H1 (cell line): ENCODE measurements around the gene CTSS. TPM values are rescaled to one million over a fixed set of nuclear protein-coding genes. Genes with fewer than 3 reads are reported as not detected.

Source experiments
- CTCF ChIA-PET: fragments of 300-600 bp; sonication (Branson Sonifier 250); formaldehyde crosslinking; loops from one replicate; lab custom pipeline; 2021; ENCODE audit not compliant: partially characterized antibody; lab: Charles Lee
- POLR2A ChIA-PET: fragments of 300-600 bp; sonication (Branson Sonifier 250); formaldehyde crosslinking; loops from one replicate; lab custom pipeline; 2021; ENCODE audit warnings: inconsistent platforms; ENCODE audit not compliant: partially characterized antibody; lab: Charles Lee
- DNase-seq, 2 experiments: peaks; one replicate each; pipeline versions ENCODE4 v3.0.0 to v3.0.0-alpha.2; 2010 to 2022; ENCODE audit warnings: low spot score in 2 of 2, low read depth in 1 of 2, mixed read lengths in 1 of 2
- FAIRE-seq: peaks from 2 replicates; lab custom pipeline; 2011; peaks lifted over from hg19 to GRCh38; lab: Jason Lieb, UNC
- H2AFZ ChIP-seq: 2 replicates; pipeline ENCODE4 v1.8.1; 2012; ENCODE audit warnings: low read length, inconsistent platforms
- H2AK5ac ChIP-seq: 2 replicates; pipeline ENCODE4 v1.6.1; 2013; ENCODE audit warnings: low read depth, low read length
- H2BK120ac ChIP-seq: replicated peaks from 2 replicates; pipeline ENCODE3; 2013; ENCODE audit warnings: low read depth, low read length, inconsistent platforms
- H2BK12ac ChIP-seq: 2 replicates; pipeline ENCODE4 v1.6.1; 2013; ENCODE audit warnings: low read depth, low read length
- H2BK15ac ChIP-seq: 2 replicates; pipeline ENCODE4 v1.6.1; 2013; ENCODE audit warnings: low read length
- H2BK20ac ChIP-seq: 2 replicates; pipeline ENCODE4 v1.6.1; 2013; ENCODE audit warnings: low read length
- H2BK5ac ChIP-seq: 2 replicates; pipeline ENCODE4 v1.6.1; 2013; ENCODE audit warnings: low read depth, low read length
- H3K14ac ChIP-seq: 2 replicates; pipeline ENCODE4 v1.6.1; 2013; ENCODE audit warnings: inconsistent platforms; ENCODE audit not compliant: insufficient read length
- H3K18ac ChIP-seq: 2 replicates; pipeline ENCODE4 v1.6.1; 2013; ENCODE audit warnings: low read length; ENCODE audit errors: extremely low read depth
- H3K23ac ChIP-seq: 2 replicates; pipeline ENCODE4 v1.6.1; 2013; ENCODE audit warnings: inconsistent platforms; ENCODE audit not compliant: insufficient read length
- H3K23me2 ChIP-seq: 2 replicates; pipeline ENCODE4 v1.6.1; 2013; ENCODE audit warnings: low read depth, low read length
- H3K27ac ChIP-seq: 2 replicates; pipeline ENCODE4 v1.6.1; 2011; ENCODE audit warnings: low read depth, low read length, inconsistent platforms
- H3K27me3 ChIP-seq, 4 experiments: replicated peaks in 1 of 4; 1 replicate in 1 of 4; 2 replicates in 3 of 4; pipeline versions ENCODE4 v1.6.1 to v1.8.1; 2011 to 2013; ENCODE audit warnings: low read length in 3 of 4, mild to moderate bottlenecking in 3 of 4, inconsistent platforms in 2 of 4, mixed read lengths in 2 of 4, moderate library complexity in 1 of 4; ENCODE audit not compliant: control insufficient read depth in 3 of 4, insufficient read depth in 3 of 4; ENCODE audit errors: extremely low read depth in 1 of 4
- H3K36me3 ChIP-seq, 4 experiments: 2 replicates each; pipeline versions ENCODE4 v1.6.1 to v1.8.1; 2011 to 2013; ENCODE audit warnings: mild to moderate bottlenecking in 4 of 4, low read length in 3 of 4, moderate library complexity in 2 of 4, control low read depth in 1 of 4, inconsistent platforms in 1 of 4; ENCODE audit not compliant: insufficient read depth in 4 of 4, control insufficient read depth in 2 of 4
- H3K4ac ChIP-seq: replicated peaks from 2 replicates; pipeline ENCODE3; 2013; ENCODE audit warnings: low read length, low read depth, mixed read lengths, inconsistent platforms; ENCODE audit not compliant: insufficient read length
- H3K4me1 ChIP-seq, 4 experiments: replicated peaks in 1 of 4; 1 replicate in 1 of 4; 2 replicates in 3 of 4; pipeline versions ENCODE4 v1.6.1 to v1.8.1; 2011 to 2013; ENCODE audit warnings: low read length in 3 of 4, inconsistent platforms in 2 of 4, mixed read lengths in 1 of 4; ENCODE audit not compliant: insufficient read depth in 4 of 4, control insufficient read depth in 3 of 4
- H3K4me2 ChIP-seq, 2 experiments: 2 replicates each; pipeline versions ENCODE4 v1.6.1 to v1.8.1; 2011 to 2013; ENCODE audit warnings: low read depth in 2 of 2, low read length in 2 of 2, control low read depth in 1 of 2, inconsistent platforms in 1 of 2, mild to moderate bottlenecking in 1 of 2; ENCODE audit not compliant: insufficient read depth in 1 of 2
- H3K4me3 ChIP-seq, 4 experiments: fragments of 200-600, 300-600 bp in 1 of 4; sonication (generic), shearing (Covaris generic), sonication (Bioruptor Twin) in 1 of 4; 2 replicates each; pipeline versions ENCODE4 v1.5.1 to v1.8.1; 2011 to 2016; ENCODE audit warnings: low read length in 4 of 4, low read depth in 3 of 4, control low read depth in 2 of 4, inconsistent platforms in 2 of 4, mild to moderate bottlenecking in 2 of 4, mixed read lengths in 1 of 4, moderate library complexity in 1 of 4; ENCODE audit not compliant: insufficient read depth in 2 of 4; ENCODE audit errors: extremely low read depth in 1 of 4
- H3K56ac ChIP-seq: replicated peaks from 2 replicates; pipeline ENCODE3; 2013; ENCODE audit warnings: low read depth, mild to moderate bottlenecking, mixed read lengths, low read length, inconsistent platforms; ENCODE audit not compliant: insufficient read length
- H3K79me1 ChIP-seq: 2 replicates; pipeline ENCODE4 v1.6.1; 2013; ENCODE audit warnings: low read depth, low read length, control low read depth
- H3K79me2 ChIP-seq, 2 experiments: 2 replicates each; pipeline versions ENCODE4 v1.6.1 to v1.8.1; 2012 to 2013; ENCODE audit warnings: low read length in 2 of 2, mild to moderate bottlenecking in 2 of 2, inconsistent platforms in 1 of 2; ENCODE audit not compliant: insufficient read depth in 2 of 2, control insufficient read depth in 1 of 2
- H3K9ac ChIP-seq, 4 experiments: replicated peaks in 1 of 4; 1 replicate in 1 of 4; 2 replicates in 3 of 4; pipeline versions ENCODE4 v1.6.1 to v1.8.1; 2011 to 2013; ENCODE audit warnings: low read depth in 3 of 4, low read length in 3 of 4, control low read depth in 2 of 4, mild to moderate bottlenecking in 2 of 4, moderate library complexity in 2 of 4, inconsistent platforms in 1 of 4; ENCODE audit errors: extremely low read depth in 1 of 4
- H3K9me3 ChIP-seq, 2 experiments: 2 replicates each; pipeline versions ENCODE4 v1.6.1 to v1.8.1; 2012 to 2013; ENCODE audit warnings: mild to moderate bottlenecking in 2 of 2, moderate library complexity in 2 of 2, control low read depth in 1 of 2, inconsistent platforms in 1 of 2, low read depth in 1 of 2, low read length in 1 of 2, mixed read lengths in 1 of 2; ENCODE audit not compliant: insufficient read depth in 2 of 2
- H4K20me1 ChIP-seq, 2 experiments: replicated peaks in 1 of 2; 2 replicates each; pipeline versions ENCODE3 to v1.8.1; 2011 to 2013; ENCODE audit warnings: inconsistent platforms in 2 of 2, low read length in 2 of 2, mild to moderate bottlenecking in 1 of 2; ENCODE audit not compliant: insufficient read depth in 2 of 2, control insufficient read depth in 1 of 2
- H4K5ac ChIP-seq: 2 replicates; pipeline ENCODE4 v1.6.1; 2013; ENCODE audit warnings: low read length, low read depth, mixed read lengths, inconsistent platforms; ENCODE audit not compliant: insufficient read length
- H4K8ac ChIP-seq: 2 replicates; pipeline ENCODE4 v1.8.0; 2013; ENCODE audit warnings: mild to moderate bottlenecking, moderate library complexity, low read length, inconsistent platforms; ENCODE audit not compliant: insufficient read depth; ENCODE audit errors: extremely low read depth
- H4K91ac ChIP-seq: replicated peaks from 2 replicates; pipeline ENCODE3; 2013; ENCODE audit warnings: low read length, mixed read lengths, inconsistent platforms; ENCODE audit not compliant: insufficient read length
- CBX5 ChIP-seq: fragments of 300-800, 300-1000 bp; sonication (generic); IDR thresholded peaks from 2 replicates; pipeline ENCODE4 v1.7.1; 2016; ENCODE audit warnings: antibody characterized with exemption, low read length, low read depth
- CBX8 ChIP-seq: fragments of 300-800, 300-1000 bp; sonication (generic); IDR thresholded peaks from 2 replicates; pipeline ENCODE4 v1.7.1; 2016; ENCODE audit warnings: low read depth, low read length, borderline replicate concordance
- EP300 ChIP-seq, 2 experiments: IDR thresholded peaks; 1 replicate in 1 of 2; 2 replicates in 1 of 2; pipeline ENCODE4 v1.6.1; 2011 to 2012; ENCODE audit warnings: low read depth in 2 of 2, low read length in 2 of 2, mild to moderate bottlenecking in 2 of 2, borderline replicate concordance in 1 of 2, inconsistent platforms in 1 of 2, moderate library complexity in 1 of 2
- KDM1A ChIP-seq: fragments of 200-600, 300-600 bp; sonication (generic); IDR thresholded peaks from 2 replicates; pipeline ENCODE4 v1.7.1; 2016; ENCODE audit warnings: mild to moderate bottlenecking, low read length, borderline replicate concordance
- MAFK ChIP-seq: IDR thresholded peaks from 2 replicates; pipeline ENCODE4 v1.6.1; 2012; ENCODE audit warnings: low read depth, mild to moderate bottlenecking, improper control_type of control experiment, low read length
- POLR2AphosphoS5 ChIP-seq: IDR thresholded peaks from 2 replicates; pipeline ENCODE4 v1.6.1; 2011; ENCODE audit warnings: low read depth, low read length
- RBBP5 ChIP-seq: IDR thresholded peaks from 2 replicates; pipeline ENCODE4 v1.7.1; 2012; ENCODE audit warnings: low read depth, mild to moderate bottlenecking, inconsistent platforms, low read length, moderate library complexity, borderline replicate concordance
- RNF2 ChIP-seq: fragments of 200-900, 300-1000 bp; sonication (generic); IDR thresholded peaks from 2 replicates; pipeline ENCODE4 v1.7.1; 2016; ENCODE audit warnings: borderline replicate concordance, low read depth, mild to moderate bottlenecking, antibody characterized with exemption, low read length; ENCODE audit not compliant: poor library complexity, severe bottlenecking; ENCODE audit errors: missing control alignments
- RXRA ChIP-seq: IDR thresholded peaks from 2 replicates; pipeline ENCODE4 v1.6.1; 2011; ENCODE audit warnings: low read depth, mild to moderate bottlenecking, low read length, moderate library complexity; ENCODE audit not compliant: insufficient read depth
- SIN3A ChIP-seq, 2 experiments: IDR thresholded peaks in 1 of 2; conservative IDR thresholded peaks in 1 of 2; 2 replicates each; pipeline ENCODE4 v1.6.1; 2011 to 2012; ENCODE audit warnings: low read length in 2 of 2, improper control_type of control experiment in 1 of 2, low read depth in 1 of 2, mild to moderate bottlenecking in 1 of 2
- SIRT6 ChIP-seq: IDR thresholded peaks from one replicate; pipeline ENCODE4 v1.7.1; 2012; ENCODE audit warnings: low read length, inconsistent platforms
- SP2 ChIP-seq: IDR thresholded peaks from 2 replicates; pipeline ENCODE4 v1.6.1; 2012; ENCODE audit warnings: mild to moderate bottlenecking, low read length, inconsistent platforms
- WGBS, 2 experiments: shearing (Covaris generic) in 1 of 2; methylation state at CpG; one replicate each; pipeline versions ENCODE4 v1.1.6 to v1.1.7; 2013 to 2015; ENCODE audit warnings: low lambda C conversion rate in 2 of 2, mixed read lengths in 2 of 2, inconsistent platforms in 1 of 2, low coverage in 1 of 2, missing lambda C conversion rate in 1 of 2; ENCODE audit not compliant: insufficient replicate concordance in 2 of 2, insufficient coverage in 1 of 2, insufficient read length in 1 of 2; ENCODE audit errors: extremely low coverage in 1 of 2, missing lambda C conversion rate in 1 of 2; 5-methylcytosine and 5-hydroxymethylcytosine counted together
- polyA plus RNA-seq, 7 experiments: library from polyadenylated mRNA; depleted of rRNA in 3 of 7; stranded (reverse) in 5 of 7; unstranded in 2 of 7; fragments of >200 nt in 5 of 7; fragments of 200-250 nt in 2 of 7; gene quantifications; 1 replicate in 5 of 7; 2 replicates in 1 of 7; 4 replicates in 1 of 7; pipeline versions ENCODE4 v1.2.1 to v1.2.3, GENCODE V29; 2011 to 2013; ENCODE audit warnings: missing spikeins in 2 of 7, mixed read lengths in 2 of 7
- total RNA-seq: library from RNA; stranded (reverse); fragmentation: NEBNext Ultra II Directional; extraction: Animal tissue kit (Norgen Biotek cat#: 25700); gene quantifications from 2 replicates; pipeline ENCODE4 v1.2.1, GENCODE V29; 2021

Gene CTSS
- total and polyA plus RNA-seq, 2 of the 8 experiments (the other 6 are each of a cell fraction or from before 2014, with no cell fraction given): not detected

- H2BK15ac ChIP-seq: no peak overlapping the region
- FAIRE-seq: no peak
- no peaks in the 10 kb centered on the region; the same call in 1 of the 2 replicates for H3K23me2 ChIP-seq
- H3K23ac ChIP-seq: no peak overlapping the region
- no peak overlapping the region for H3K4ac ChIP-seq
- no peak overlapping the region for H4K91ac ChIP-seq
- H3K36me3 ChIP-seq: no peaks in the 10 kb centered on the region
- no peak overlapping the region for H4K8ac ChIP-seq
- no peaks in the 10 kb centered on the region for H3K27me3 ChIP-seq
- no peak overlapping the region for H3K27ac ChIP-seq
- no peak overlapping the region for H2BK120ac ChIP-seq
- H3K14ac ChIP-seq: no peak overlapping the region
- no peak overlapping the region for H2BK12ac ChIP-seq
- H3K79me2 ChIP-seq: no peaks in the 10 kb centered on the region
- no peak overlapping the region for H4K5ac ChIP-seq
- H2BK20ac ChIP-seq: no peak overlapping the region
- no peak overlapping the region for H3K18ac ChIP-seq
- DNase-seq: no peak
- no peak overlapping the region for H2AK5ac ChIP-seq
- no peak overlapping the region for H3K4me3 ChIP-seq
- H2BK5ac ChIP-seq: no peak overlapping the region
- H3K4me2 ChIP-seq: no peak overlapping the region
- no peak overlapping the region for H3K9ac ChIP-seq
- H3K79me1 ChIP-seq: no peaks in the 10 kb centered on the region
- no peak overlapping the region for H3K56ac ChIP-seq
- 100% methylated on average over 1 of the region's 1 CpG; no CpG with 5 or more reads in 1 of the 2 experiments for WGBS, 2 experiments
- ChIA-PET CTCF (no interaction called here), POLR2A (no interaction called here)
- no peak overlapping the region for H2AFZ ChIP-seq
- H3K4me1 ChIP-seq: no peaks in the 10 kb centered on the region
- H3K9me3 ChIP-seq: peaks cover 0 to 5% of the 10 kb centered on the region in 2 experiments; a peak in 1 of 4 replicates
- H4K20me1 ChIP-seq: no peaks in the 10 kb centered on the region
- TF ChIP-seq RBBP5 (no peak), CBX8 (no peak), SIN3A (conservative IDR thresholded peaks at IDR 0.05 in 1 of 2, IDR thresholded peaks at IDR 0.05 in 1 of 2; ENCODE audit: low read depth in 1 of 2, low read length in 2 of 2) (no peak), EP300 (IDR thresholded peaks at IDR 0.05; ENCODE audit: borderline replicate concordance in 1 of 2, low read depth in 2 of 2, low read length in 2 of 2) (no peak), SIRT6 (no peak), RNF2 (no peak), KDM1A (no peak), RXRA (no peak), POLR2AphosphoS5 (no peak), CBX5 (no peak), SP2 (no peak), MAFK (no peak)
Observed at GRCh38 chr1:150761801-150762200, 3.8 kb downstream of the CTSS start.
